Ovary (tissue), 9 donors: ENCODE results near the gene DMAC2. TPM values are rescaled to one million over a fixed set of nuclear protein-coding genes. Genes with fewer than 3 reads are reported as not detected.
"Not testable (repeated sequence)": the region's sequence is repeated elsewhere in the genome, so short reads cannot be mapped to it uniquely, and the experiment has no call there.

Experiments used
- DNase-seq, 5 donors: peaks; one replicate each; pipeline ENCODE4 v3.0.0-alpha.2; 2019 to 2020
- H3K27ac ChIP-seq, 2 donors: fragments of 200-600 bp; one replicate each; pipeline versions ENCODE4 v1.5.1 to v1.8.0; 2019 to 2022
- H3K27me3 ChIP-seq: fragments of 200-600 bp; one replicate; pipeline ENCODE4 v1.8.0; 2022
- H3K36me3 ChIP-seq: fragments of 200-600 bp; sonication (generic); one replicate; pipeline ENCODE4 v1.5.1; 2019
- H3K4me1 ChIP-seq: one replicate; pipeline ENCODE4 v1.8.1; 2013; ENCODE audit warnings: mild to moderate bottlenecking, moderate library complexity; ENCODE audit not compliant: insufficient read depth
- H3K4me3 ChIP-seq: fragments of 200-600 bp; sonication (generic); one replicate; pipeline ENCODE4 v1.5.1; 2017
- H3K9me3 ChIP-seq, 2 donors: fragments of 200-600 bp in 1 of 2; sonication (generic) in 1 of 2; one replicate each; pipeline versions ENCODE4 v1.5.1 to v1.8.1; 2013 to 2019; ENCODE audit warnings: mild to moderate bottlenecking in 1 of 2, moderate library complexity in 1 of 2
- CTCF ChIP-seq, 3 donors: fragments of 450-650 bp in 2 of 3; fragments of 200-600 bp in 1 of 3; IDR thresholded peaks; one replicate each; pipeline versions ENCODE4 v1.5.1 to v1.8.0; 2016 to 2022; ENCODE audit warnings: antibody characterized with exemption in 3 of 3, mild to moderate bottlenecking in 1 of 3
- EP300 ChIP-seq: sonication (generic); formaldehyde crosslinking; IDR thresholded peaks from one replicate; pipeline ENCODE4 v1.6.1; 2017; ENCODE audit warnings: antibody characterized with exemption
- POLR2A ChIP-seq: fragments of 450-650 bp; IDR thresholded peaks from one replicate; pipeline ENCODE4 v1.6.1; 2017; ENCODE audit warnings: antibody characterized with exemption, mild to moderate bottlenecking, moderate library complexity
- WGBS, 3 donors: extraction: QIAGEN DNeasy Blood & Tissue Kit in 1 of 3; methylation state at CpG; one replicate each; pipeline versions ENCODE4 v1.1.5 to v1.1.7; 2013 to 2017; 5-methylcytosine and 5-hydroxymethylcytosine counted together
- intact Hi-C, 4 donors: fragments of 100-400 bp; cut with DNase I; formaldehyde crosslinking; loops; one replicate each; pipeline versions ENCODE4 v1.11.0 to v1.15.1; 2022 to 2023
- polyA plus RNA-seq, 2 donors: library from polyadenylated mRNA; stranded (reverse); fragments of 200-250 nt in 1 of 2; fragments of 350-450 nt in 1 of 2; fragmentation: Illumina TruSeq in 1 of 2; extraction: RNeasy Lipid Tissue Mini Kit (QIAGEN cat#74804) in 1 of 2; gene quantifications; one replicate each; pipeline ENCODE4 v1.2.3, GENCODE V29; 2013 to 2014
- total RNA-seq, 7 donors: library from RNA; depleted of rRNA in 2 of 7; stranded (reverse); fragments of >200 nt in 2 of 7; fragmentation: NEBNext Ultra II Directional in 3 of 7; extraction: Animal tissue kit (Norgen Biotek cat#: 25700) in 3 of 7; gene quantifications; one replicate each; pipeline versions ENCODE4 v1.1.0 to v1.2.4, GENCODE V29; 2016 to 2023
- donor health status: DM: no; HTN: no; CAD: no; lungs with moderate emphysema.
- donor health status: DM: no; HTN: no; CAD: no.
- donor health status: Bipolar disorder and iron deficiency.
- donor health status: DM: yes; HTN: yes; CAD: no.
- donor health status: DM: no; HTN: no; CAD: no.
- donor health status: DM: yes; HTN: yes; CAD: no.

Gene DMAC2
- total and polyA plus RNA-seq, 9 donors = 23.1 to 35.9 (median 31.1) TPM

DNA sequence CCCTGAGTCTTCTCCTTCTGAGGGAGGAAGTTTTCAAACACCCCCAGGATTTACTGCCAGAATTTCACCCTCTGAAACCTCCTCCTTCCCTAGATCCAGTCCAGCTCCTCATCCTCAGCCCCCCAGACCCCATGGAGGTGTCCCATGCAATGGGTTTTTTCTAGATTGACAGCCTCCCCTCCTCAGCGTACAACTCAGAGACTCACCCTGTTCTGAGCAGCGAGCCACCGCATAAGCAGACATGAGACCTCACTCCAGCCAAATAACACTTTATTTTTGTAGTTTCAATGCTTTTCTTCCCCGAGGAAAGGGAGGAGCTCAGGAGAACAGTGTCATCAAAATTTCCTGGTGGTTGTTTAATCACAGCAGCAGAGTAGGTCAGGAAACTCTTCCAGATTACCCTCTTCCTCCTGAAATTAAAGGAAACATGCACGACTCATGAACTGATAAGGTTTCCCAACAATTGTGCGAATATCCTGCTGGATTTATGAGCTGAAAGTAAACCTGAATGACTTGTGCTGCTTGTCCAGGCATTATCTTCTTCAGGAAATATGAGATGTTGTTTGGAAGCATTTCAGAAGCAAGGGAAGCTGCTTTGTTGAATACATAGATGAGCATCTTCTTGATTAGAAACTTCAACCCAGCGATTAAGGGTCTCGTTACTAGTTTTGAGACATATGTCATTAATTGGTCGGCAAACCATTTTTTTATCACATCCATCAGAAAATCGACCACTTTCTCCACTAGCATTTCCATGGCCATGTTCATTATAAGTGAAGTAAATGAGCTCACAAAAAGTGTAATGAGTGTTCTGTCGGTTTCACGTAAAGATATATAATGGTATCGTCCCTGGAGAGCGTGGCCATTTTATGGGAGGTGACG is 39.4 kb upstream of the DMAC2 start:
- intact Hi-C loops = no loop called here
- H3K9me3 ChIP-seq = no peaks in the 10 kb centered on the region

GRCh38 chr19:41478171-41478570 is 38.5 kb upstream of the DMAC2 start:
- Histone ChIP-seq H3K4me3 (no peak overlapping the region), H3K27me3 (no peaks in the 10 kb centered on the region), H3K4me1 (no peaks in the 10 kb centered on the region), H3K27ac (peak overlapping the region in 1 of 2 donors; percentile 85), H3K36me3 (no peaks in the 10 kb centered on the region), H3K9me3 (no peaks in the 10 kb centered on the region)
- no peak for TF ChIP-seq EP300
- TF ChIP-seq CTCF (IDR thresholded peaks at IDR 0.05) = no peak
- TF ChIP-seq POLR2A = no peak
- peak in 1 of 5 donors; percentile 53 for DNase-seq
- WGBS, 3 donors = 50 to 65% (median 53%) methylated on average over 8 of the region's 8 CpGs
- intact Hi-C loops = no loop called here

More for the DNA sequence above, 39.4 kb upstream of the DMAC2 start:
- H3K4me1 ChIP-seq = no peaks in the 10 kb centered on the region
- H3K4me3 ChIP-seq = no peak overlapping the region
- 42 to 54% (median 47%) methylated on average over 15 of the region's 15 CpGs for WGBS, 3 donors
- DNase-seq = no peak
- no peaks in the 10 kb centered on the region for H3K27me3 ChIP-seq
- peak overlapping the region in 1 of 2 donors; percentile 85 for H3K27ac ChIP-seq
- no peak for TF ChIP-seq CTCF (IDR thresholded peaks at IDR 0.05)
- TF ChIP-seq POLR2A = no peak
- no peak for TF ChIP-seq EP300
- no peaks in the 10 kb centered on the region for H3K36me3 ChIP-seq

- no peak for TF ChIP-seq POLR2A
- no peak for TF ChIP-seq CTCF (IDR thresholded peaks at IDR 0.05)
- TF ChIP-seq EP300 = no peak
- Histone ChIP-seq H3K4me3 (no peak overlapping the region), H3K9me3 (no peaks in the 10 kb centered on the region), H3K27ac (no peak overlapping the region), H3K4me1 (no peaks in the 10 kb centered on the region), H3K27me3 (no peaks in the 10 kb centered on the region), H3K36me3 (no peaks in the 10 kb centered on the region)
- no peak for DNase-seq
- intact Hi-C loops = no loop called here
These were observed 36.9 kb upstream of the DMAC2 start for GRCh38 chr19:41476583-41476982.

GRCh38 chr19:41463257-41464256 is 23.8 kb upstream of the DMAC2 start:
- H3K4me3 ChIP-seq, H3K27me3 ChIP-seq, intact Hi-C loops, H3K4me1 ChIP-seq, DNase-seq, H3K36me3 ChIP-seq, H3K27ac ChIP-seq, H3K9me3 ChIP-seq: not testable (repeated sequence)
- 80 to 82% (median 81%) methylated on average over 22 of the region's 22 CpGs for WGBS, 3 donors
